Occipital lobe (tissue), 2 donors: ENCODE measurements around the gene BBS5. TPM values are rescaled to one million over a fixed set of nuclear protein-coding genes. Genes with fewer than 3 reads are reported as not detected.

ENCODE experiments used
- DNase-seq: peaks from one replicate; lab custom pipeline; 2025; lab: John Stamatoyannopoulos, UW
- total RNA-seq: library from RNA; depleted of rRNA; stranded (reverse); fragments of >200 nt; gene quantifications from one replicate; pipeline ENCODE4 v1.2.3, GENCODE V29; 2014

The BBS5 gene
- total RNA-seq, 1 donor from 2014 or later = 20.0 TPM

DNA sequence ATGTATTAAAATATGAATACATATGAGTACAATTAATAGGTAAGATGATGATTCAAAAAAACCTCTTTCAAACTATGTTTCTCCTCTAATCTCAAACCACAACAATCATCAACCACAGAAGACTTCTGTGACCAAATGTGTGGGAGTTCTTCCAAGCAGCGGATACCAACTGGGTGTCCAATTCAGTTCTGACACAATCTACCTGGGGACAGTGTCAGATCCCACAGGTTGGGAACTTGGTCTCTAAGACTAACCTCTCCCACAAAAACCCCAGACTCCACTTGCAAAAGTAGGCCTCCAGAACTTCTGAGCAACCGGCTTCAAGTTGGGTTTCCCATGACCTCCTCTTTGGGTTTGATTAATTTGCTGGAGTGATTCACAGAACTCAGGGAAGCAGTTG lies 67.5 kb downstream of the BBS5 start:
- no peak for DNase-seq

Other genes with a start within 250 kb of the BBS5 start
- gene LRP2, start 117.0 kb upstream of the BBS5 start, total RNA-seq = 0.16 TPM
- 4.1 TPM for gene KLHL41, start 30.2 kb downstream of the BBS5 start, total RNA-seq
- 81.6 TPM for gene FASTKD1, start 94.4 kb downstream of the BBS5 start, total RNA-seq
- 54.9 TPM for gene PPIG, start 104.9 kb downstream of the BBS5 start, total RNA-seq
- gene CFAP210, start 214.9 kb downstream of the BBS5 start, total RNA-seq = 1.9 TPM
- gene PHOSPHO2, start 215.0 kb downstream of the BBS5 start, total RNA-seq = 14.5 TPM